Liver (tissue), 3 donors: ENCODE results near the gene CELA2A.

ENCODE experiments used
- EGR1 ChIP-seq, 2 donors: IDR thresholded peaks; 2 replicates each; pipeline ENCODE4 v1.6.1; 2016 to 2018; ENCODE audit warnings: antibody characterized with exemption in 2 of 2, low read depth in 2 of 2
- FOXA2 ChIP-seq: IDR thresholded peaks from 2 replicates; pipeline ENCODE4 v1.6.1; 2016; ENCODE audit warnings: antibody characterized with exemption
- GABPA ChIP-seq, 2 donors: IDR thresholded peaks in 1 of 2; conservative IDR thresholded peaks in 1 of 2; 2 replicates each; pipeline ENCODE4 v1.6.1; 2016; ENCODE audit warnings: antibody characterized with exemption in 2 of 2, mild to moderate bottlenecking in 1 of 2, moderate library complexity in 1 of 2
- HNF4G ChIP-seq: IDR thresholded peaks from 2 replicates; pipeline ENCODE4 v1.6.1; 2016; ENCODE audit warnings: antibody characterized with exemption
- JUND ChIP-seq, 2 donors: IDR thresholded peaks; 2 replicates each; pipeline ENCODE4 v1.6.1; 2016; ENCODE audit warnings: antibody characterized with exemption in 2 of 2
- RAD21 ChIP-seq, 2 donors: IDR thresholded peaks; 2 replicates each; pipeline ENCODE4 v1.6.1; 2016; ENCODE audit warnings: antibody characterized with exemption in 2 of 2, mild to moderate bottlenecking in 2 of 2
- SP1 ChIP-seq: IDR thresholded peaks from 2 replicates; pipeline ENCODE4 v1.6.1; 2018; ENCODE audit warnings: antibody characterized with exemption, mild to moderate bottlenecking
- TAF1 ChIP-seq: conservative IDR thresholded peaks from 2 replicates; pipeline ENCODE4 v1.6.1; 2016; ENCODE audit warnings: antibody characterized with exemption, mild to moderate bottlenecking
- YY1 ChIP-seq: IDR thresholded peaks from 2 replicates; pipeline ENCODE4 v1.6.1; 2016; ENCODE audit warnings: antibody characterized with exemption, mild to moderate bottlenecking
- TF ChIP-seq, protein P1 (sequence below): fragments of 150-350 bp; IDR thresholded peaks from 2 replicates; pipeline ENCODE4 v1.5.1; 2017; ENCODE audit warnings: improper control_type of control experiment, low read depth, low read length; ENCODE audit not compliant: missing input control
- TF ChIP-seq, protein P2 (sequence below): IDR thresholded peaks from 2 replicates; pipeline ENCODE4 v1.6.1; 2016; ENCODE audit warnings: antibody characterized with exemption
- TF ChIP-seq, protein P3 (sequence below): IDR thresholded peaks from 2 replicates; pipeline ENCODE4 v1.6.1; 2016; ENCODE audit warnings: antibody characterized with exemption
- TF ChIP-seq, protein P4 (sequence below): IDR thresholded peaks from 2 replicates; pipeline ENCODE4 v1.6.1; 2016; ENCODE audit warnings: antibody characterized with exemption, mild to moderate bottlenecking
- donor health status: healthy.
- donor health status: healthy.

DNA sequence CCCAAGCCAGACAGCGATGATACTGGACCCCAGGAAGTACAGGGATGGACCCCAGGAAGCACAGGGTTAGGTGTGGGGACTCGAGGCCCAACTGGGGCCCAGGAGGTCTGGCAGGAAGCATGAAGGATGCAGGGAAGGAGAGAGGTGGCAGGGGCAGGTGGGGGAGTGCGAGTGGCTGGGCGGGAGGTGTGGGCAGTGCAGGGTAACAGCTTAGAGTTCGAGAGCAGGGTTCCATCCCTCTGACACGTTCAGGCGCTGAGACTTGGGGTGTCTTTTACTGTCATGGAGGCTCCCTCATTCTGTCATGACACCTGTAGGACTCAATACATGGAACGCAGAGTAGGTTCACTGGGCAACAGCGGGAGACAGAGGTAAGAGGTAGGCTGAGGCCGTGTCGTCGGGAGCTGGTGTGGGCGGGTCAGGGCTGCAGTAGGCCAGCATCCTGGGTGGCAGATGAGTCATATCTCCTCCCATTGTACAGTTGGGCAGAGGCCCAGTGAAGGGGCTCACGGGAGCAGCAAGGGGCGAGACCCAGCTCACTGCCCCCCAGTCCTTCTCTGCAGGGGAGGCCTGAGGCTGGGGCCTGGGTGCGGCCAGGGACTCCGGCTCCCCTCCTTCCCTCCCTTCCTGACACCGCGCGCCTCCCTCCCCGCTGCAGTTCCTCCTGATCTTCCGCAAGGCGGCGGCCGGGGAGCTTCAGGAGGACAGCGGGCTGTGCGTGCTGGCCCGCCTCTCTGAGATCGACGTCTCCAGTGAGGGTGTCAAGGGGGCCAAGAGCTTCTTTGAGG lies 29.8 kb upstream of the CELA2A start:
- TF ChIP-seq, protein P1, sequence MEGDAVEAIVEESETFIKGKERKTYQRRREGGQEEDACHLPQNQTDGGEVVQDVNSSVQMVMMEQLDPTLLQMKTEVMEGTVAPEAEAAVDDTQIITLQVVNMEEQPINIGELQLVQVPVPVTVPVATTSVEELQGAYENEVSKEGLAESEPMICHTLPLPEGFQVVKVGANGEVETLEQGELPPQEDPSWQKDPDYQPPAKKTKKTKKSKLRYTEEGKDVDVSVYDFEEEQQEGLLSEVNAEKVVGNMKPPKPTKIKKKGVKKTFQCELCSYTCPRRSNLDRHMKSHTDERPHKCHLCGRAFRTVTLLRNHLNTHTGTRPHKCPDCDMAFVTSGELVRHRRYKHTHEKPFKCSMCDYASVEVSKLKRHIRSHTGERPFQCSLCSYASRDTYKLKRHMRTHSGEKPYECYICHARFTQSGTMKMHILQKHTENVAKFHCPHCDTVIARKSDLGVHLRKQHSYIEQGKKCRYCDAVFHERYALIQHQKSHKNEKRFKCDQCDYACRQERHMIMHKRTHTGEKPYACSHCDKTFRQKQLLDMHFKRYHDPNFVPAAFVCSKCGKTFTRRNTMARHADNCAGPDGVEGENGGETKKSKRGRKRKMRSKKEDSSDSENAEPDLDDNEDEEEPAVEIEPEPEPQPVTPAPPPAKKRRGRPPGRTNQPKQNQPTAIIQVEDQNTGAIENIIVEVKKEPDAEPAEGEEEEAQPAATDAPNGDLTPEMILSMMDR, result no peak
- TF ChIP-seq EGR1 (IDR thresholded peaks at IDR 0.05; ENCODE audit: low read depth in 2 of 2), result no peak
- no peak for TF ChIP-seq TAF1
- TF ChIP-seq, protein P2, sequence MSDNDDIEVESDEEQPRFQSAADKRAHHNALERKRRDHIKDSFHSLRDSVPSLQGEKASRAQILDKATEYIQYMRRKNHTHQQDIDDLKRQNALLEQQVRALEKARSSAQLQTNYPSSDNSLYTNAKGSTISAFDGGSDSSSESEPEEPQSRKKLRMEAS, result no peak
- TF ChIP-seq, protein P3, sequence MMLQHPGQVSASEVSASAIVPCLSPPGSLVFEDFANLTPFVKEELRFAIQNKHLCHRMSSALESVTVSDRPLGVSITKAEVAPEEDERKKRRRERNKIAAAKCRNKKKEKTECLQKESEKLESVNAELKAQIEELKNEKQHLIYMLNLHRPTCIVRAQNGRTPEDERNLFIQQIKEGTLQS, result no peak
- TF ChIP-seq, protein P4, sequence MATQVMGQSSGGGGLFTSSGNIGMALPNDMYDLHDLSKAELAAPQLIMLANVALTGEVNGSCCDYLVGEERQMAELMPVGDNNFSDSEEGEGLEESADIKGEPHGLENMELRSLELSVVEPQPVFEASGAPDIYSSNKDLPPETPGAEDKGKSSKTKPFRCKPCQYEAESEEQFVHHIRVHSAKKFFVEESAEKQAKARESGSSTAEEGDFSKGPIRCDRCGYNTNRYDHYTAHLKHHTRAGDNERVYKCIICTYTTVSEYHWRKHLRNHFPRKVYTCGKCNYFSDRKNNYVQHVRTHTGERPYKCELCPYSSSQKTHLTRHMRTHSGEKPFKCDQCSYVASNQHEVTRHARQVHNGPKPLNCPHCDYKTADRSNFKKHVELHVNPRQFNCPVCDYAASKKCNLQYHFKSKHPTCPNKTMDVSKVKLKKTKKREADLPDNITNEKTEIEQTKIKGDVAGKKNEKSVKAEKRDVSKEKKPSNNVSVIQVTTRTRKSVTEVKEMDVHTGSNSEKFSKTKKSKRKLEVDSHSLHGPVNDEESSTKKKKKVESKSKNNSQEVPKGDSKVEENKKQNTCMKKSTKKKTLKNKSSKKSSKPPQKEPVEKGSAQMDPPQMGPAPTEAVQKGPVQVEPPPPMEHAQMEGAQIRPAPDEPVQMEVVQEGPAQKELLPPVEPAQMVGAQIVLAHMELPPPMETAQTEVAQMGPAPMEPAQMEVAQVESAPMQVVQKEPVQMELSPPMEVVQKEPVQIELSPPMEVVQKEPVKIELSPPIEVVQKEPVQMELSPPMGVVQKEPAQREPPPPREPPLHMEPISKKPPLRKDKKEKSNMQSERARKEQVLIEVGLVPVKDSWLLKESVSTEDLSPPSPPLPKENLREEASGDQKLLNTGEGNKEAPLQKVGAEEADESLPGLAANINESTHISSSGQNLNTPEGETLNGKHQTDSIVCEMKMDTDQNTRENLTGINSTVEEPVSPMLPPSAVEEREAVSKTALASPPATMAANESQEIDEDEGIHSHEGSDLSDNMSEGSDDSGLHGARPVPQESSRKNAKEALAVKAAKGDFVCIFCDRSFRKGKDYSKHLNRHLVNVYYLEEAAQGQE, result no peak
- TF ChIP-seq RAD21 (IDR thresholded peaks at IDR 0.05), result peak in 1 of 2 donors; percentile 6
- no peak for TF ChIP-seq YY1
- TF ChIP-seq FOXA2, result no peak
- no peak for TF ChIP-seq SP1
- no peak for TF ChIP-seq HNF4G
- no peak for TF ChIP-seq GABPA (IDR thresholded peaks at IDR 0.05 in 1 of 2, conservative IDR thresholded peaks at IDR 0.05 in 1 of 2)
- no peak for TF ChIP-seq JUND (IDR thresholded peaks at IDR 0.05)
